ENCODE data around the gene PRKCZ.

The PRKCZ gene

GRCh38 chr1:2229911-2230731 is 179.9 kb downstream of the PRKCZ start:
- no peak for DNase-seq (ENCODE audit: low spot score)

- no peak for DNase-seq (ENCODE audit: low spot score)
Observed at GRCh38 chr1:2230781-2231531, 180.7 kb downstream of the PRKCZ start.

DNA sequence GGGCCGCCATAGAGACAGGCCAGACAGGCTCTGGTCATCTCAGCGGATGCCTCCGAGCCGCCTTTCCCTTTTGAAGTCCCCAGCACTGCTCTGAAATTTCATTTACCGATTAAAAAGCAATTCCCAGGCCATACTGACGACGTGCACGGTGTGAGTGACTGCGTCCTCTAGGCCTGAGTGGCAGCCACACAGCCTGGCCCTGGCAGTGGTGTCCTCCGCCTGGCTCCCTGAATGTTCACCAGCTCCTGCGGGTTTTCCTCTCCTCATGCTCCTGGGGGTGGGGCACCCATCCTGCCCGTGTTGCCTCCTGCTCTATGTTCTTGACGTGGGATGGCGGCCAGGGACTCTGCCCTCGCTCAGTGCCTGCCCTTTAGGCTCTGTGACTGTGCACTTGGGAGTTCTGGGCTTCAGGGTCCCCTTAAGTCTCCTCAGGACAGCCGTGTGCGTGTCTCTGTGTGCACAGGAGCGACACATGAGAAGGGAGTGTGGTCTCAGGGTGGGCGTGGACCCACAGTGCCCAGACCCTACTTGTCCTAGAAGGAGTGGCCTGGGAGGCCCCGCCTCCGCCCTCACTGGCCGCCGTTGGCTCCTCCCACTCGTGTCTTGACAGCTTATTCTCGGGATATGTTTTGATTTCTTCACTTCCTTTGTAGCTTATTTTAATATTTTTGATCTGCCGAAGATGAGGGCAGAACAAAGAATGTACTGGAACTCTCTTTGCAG is 181.5 kb downstream of the PRKCZ start:
- peak; percentile 86 for DNase-seq (ENCODE audit: low spot score)

GRCh38 chr1:2232255-2232915 is 182.2 kb downstream of the PRKCZ start:
- DNase-seq (ENCODE audit: low spot score) = no peak

DNA sequence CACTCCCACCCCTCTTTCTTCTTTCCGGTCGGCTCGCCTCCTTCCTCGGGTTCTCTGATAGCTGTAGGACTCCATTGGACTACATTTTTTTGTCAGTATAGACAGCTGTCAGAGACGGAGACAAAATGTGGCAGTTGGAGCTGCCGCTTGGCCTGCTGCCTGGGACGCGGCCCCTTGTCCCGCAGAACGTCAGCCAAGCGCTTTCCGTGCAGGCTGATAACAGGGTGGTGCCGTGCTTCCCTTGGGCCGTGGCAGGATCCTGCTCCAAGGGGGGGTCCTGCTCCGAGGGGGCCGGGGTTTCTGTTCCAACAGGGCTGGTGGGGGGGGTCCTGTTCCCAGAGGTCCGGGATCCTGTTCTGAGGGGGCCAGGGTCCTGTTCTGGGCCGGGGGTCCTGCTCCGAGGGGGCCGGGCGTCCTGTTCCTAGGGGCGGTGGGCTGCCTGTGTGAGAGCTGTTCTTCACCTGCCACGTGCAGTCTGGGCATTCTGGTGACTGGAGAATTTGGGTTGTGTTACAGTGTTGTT is 182.8 kb downstream of the PRKCZ start:
- DNase-seq (ENCODE audit: low spot score) = no peak

GRCh38 chr1:2233468-2233867 is 183.3 kb downstream of the PRKCZ start:
- DNase-seq (ENCODE audit: low spot score) = no peak

DNA sequence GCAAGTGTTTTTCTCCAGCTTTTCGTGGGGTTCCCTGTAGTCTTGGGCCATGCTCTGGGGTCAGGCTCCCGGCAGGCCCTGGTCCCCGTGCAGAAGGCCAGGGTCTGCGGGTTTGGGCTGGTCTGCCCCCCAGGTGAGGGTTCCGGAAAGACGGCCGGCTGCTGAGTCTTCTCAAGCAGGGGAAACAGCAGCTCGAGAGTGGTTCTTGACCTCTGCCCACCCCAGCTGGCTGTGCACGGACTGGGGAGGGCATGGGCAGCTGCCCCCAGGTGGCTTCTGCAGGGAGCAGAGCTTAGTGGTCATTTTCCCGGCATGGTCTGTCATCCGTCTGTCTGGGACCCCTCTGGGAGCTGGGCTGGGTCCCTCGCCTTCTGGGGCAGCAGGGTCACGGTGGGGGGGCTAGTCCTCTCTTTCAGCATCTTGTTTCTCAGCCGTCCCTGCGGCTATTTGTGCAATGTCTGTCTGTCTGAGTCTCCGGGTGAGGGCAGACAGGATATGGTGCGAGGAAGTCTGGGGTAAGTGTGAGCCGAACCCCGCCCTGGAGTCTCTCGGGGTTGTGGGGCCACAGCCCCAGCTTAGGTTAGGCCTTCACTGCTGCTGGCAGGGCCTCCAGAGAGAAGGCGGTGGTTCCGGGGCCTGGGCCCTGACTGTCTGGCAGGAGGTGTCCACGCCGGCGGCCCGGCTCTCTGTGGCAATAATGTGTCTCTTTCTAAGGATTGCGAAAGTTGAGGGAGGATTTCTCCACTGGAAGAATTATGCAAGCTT is 184.0 kb downstream of the PRKCZ start:
- DNase-seq (ENCODE audit: low spot score) = peak; percentile 91

GRCh38 chr1:2234762-2235113 is 184.5 kb downstream of the PRKCZ start:
- no peak for DNase-seq (ENCODE audit: low spot score)

All from AG08396 (cell line).